Activated CD4-positive, CD25-positive, alpha-beta regulatory T cell treated with anti-CD3 and anti-CD28 coated beads, Interleukin-2, amount 50 U/mL, for 72 hours (primary cell): Measurements from ENCODE around the gene MAGEB17.
"Not testable (repeated sequence)": the region's sequence is repeated elsewhere in the genome, so short reads cannot be mapped to it uniquely, and the experiment has no call there.

ENCODE experiments used
- DNase-seq: peaks from one replicate; pipeline ENCODE4 v3.0.0; 2021

Gene MAGEB17

DNA sequence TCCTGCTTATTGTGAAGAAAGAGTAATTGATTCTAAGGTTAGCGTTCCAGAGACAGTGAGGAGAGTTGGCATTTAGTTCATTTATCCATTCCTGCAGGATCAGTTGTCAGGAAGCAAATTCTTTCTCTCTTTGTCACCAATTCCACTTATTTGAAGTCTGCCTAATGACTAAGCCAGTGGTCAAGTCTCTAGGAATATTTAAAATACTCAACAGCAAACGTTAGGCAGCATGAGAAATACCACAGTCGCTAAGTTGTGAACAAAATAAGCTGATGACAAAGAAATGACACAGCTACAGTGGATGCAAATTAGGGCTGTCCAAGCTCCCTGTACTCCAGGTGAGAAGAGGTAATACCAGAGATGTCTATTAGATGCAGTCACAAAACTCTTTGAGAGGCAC lies 6.6 kb upstream of the MAGEB17 start:
- DNase-seq = no peak

DNA sequence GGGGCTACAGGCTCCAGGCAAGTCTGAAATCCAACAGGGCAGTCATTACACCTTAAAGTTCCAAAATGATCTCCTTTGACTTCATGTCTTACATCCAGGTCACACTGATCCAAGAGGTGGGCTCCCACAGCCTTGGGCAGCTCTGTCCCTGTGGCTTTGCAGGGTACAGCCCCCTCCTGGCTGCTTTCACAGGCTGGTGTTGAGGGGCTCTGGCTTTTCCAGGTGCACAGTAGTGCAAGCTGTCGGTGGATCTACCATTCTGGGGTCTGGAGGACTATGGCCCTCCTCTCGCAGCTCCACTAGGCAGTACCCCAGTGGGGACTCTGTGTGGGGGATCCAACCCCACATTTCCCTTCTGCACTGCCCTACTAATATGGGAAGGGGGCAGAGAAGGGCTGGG lies 6.1 kb upstream of the MAGEB17 start:
- not testable (repeated sequence) for DNase-seq

DNA sequence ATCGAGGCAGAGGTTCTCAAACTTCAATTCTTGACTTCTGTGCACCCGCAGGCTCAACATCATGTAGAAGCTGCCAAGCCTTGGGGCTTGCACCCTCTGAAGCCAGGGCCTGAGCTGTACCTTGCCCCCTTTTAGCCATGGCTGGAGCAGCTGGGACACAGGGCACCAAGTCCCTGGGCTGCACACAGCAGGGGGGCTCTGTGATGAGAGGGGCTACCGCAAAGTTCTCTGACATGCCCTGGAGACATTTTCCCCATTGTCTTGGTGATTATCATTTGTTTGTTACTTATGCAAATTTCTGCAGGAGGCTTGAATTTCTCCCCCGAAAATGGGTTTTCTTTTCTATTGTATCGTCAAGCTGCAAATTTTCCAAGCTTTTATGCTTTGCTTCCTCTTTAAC lies 4.9 kb upstream of the MAGEB17 start:
- DNase-seq = no peak

DNA sequence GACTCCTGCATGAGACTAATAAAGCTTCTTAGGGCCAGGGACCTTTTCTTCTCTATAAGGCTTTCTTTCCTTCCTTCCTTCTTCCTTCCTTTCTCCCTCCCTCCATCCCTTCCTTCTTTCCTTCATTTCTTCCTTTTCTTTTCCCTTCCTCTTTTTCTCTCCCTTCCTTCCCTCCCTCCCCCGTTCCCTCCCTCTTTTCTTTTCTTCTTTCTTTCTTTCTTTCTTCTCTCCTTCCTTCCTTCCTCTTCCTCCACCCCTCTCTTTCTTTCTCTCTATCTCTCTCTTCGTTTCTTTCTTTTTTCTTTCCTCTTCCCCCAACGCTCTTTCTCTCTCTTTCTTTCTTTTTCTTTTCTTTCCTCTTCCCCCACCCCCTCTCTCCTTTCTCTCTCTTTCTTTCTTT lies 2.5 kb upstream of the MAGEB17 start:
- no peak for DNase-seq

DNA sequence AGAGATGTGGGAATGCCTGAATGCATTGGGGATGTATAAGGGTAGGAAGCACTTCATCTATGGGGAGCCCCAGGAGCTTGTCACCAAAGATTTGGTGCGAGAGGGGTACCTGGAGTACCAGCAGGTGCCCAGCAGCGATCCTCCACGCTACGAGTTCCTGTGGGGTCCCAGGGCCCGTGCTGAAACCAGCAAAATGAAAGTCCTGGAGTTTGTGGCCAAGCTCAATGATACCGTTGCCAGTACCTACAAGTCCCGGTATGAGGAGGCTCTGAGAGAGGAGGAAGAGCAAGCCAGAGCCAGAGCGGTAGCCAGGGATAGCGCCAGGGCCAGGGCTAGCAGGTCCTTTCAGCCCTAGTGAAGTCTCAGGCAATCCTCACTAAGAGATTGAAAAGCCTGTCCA lies 3.8 kb downstream of the MAGEB17 start:
- no peak for DNase-seq

DNA sequence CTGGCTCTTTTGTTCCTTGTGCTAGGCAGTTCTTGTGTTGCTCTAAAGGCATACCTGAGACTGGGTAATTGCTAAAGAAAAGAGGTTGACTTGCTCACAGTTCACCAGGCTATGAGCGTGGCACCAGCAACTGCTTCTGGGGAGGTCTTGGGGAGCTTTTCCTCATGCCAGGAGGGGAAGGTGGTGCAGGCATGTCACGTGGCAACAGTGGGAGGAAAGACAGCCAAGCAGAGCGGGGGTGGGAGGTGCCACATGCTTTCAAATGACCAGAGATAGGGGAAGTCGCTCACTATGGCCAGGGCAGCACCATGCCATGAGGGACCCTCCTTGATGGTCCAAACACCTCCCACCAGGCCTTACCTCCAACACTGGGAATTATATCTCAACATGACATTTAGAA lies 4.7 kb downstream of the MAGEB17 start:
- DNase-seq = no peak

DNA sequence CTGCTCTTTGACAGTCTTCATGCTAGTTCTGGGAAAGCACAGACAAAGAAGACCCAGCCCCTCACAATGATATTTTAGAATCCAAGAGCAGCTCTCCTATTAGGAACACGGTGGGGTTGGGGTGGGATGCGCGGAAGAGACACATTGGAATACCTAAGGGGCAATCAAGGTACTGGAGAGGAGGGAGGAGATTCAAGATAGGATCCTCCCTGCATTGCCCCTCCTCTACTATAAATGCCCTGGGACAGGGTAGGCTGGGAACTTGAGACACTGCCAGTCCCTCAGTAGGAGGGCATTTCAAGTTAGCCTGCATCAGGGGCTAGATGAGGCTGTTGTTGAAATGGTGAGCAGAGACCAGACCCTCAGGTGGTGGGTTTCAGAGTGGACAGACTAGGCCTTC lies 5.1 kb downstream of the MAGEB17 start:
- no peak for DNase-seq

DNA sequence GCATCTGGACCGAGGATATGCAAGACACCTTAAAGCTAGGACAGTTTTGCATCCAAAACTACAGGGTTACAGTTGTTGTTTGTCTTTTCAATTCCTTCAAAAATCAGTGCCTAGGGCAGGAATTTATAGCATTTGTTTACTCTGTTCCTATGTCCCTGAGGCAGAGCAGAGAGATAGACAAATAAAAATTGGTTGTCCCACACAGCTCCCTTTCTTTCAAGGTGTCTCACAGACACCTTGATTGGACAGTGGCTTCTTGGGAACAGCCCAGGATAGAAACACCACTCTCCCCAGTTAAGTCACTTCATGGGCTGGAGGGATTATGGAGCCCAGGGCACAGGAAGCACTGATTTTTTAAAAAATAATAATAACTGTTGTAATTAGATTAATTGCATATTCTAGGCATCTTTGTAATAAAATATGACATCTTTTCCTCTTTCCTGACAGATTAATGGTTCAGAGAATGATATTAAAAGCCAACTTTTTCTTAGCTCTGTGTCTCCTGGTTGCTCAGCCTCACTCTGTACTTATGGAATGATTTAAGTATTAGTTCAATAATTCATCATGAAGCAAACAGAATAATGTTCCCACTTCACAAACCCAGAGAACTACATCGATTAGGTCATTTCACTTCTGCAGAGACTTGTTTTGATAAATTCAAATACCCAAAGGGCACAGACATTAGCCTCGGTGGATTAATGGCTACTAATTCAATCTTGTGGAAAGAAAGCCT lies 8.2 kb downstream of the MAGEB17 start:
- DNase-seq = no peak

DNA sequence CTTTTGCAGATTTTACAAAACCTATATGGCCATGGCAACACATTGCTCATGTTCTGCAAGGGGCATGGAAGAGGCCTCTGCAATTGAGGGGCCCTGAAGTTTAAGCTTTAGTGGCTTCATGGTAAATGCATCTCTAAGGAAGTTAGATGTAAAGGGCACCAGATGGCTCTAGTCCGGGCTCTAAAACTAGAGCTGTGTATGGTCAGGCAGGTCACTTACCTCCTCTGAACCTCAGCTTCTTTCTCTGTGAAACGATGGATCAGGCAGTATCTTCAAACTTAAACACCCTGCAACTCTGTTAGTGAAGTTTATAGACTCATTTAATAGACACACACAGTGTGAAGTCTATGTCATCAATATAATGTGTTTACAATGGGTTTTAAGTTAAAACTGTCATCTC lies 10.0 kb downstream of the MAGEB17 start:
- DNase-seq = no peak

DNA sequence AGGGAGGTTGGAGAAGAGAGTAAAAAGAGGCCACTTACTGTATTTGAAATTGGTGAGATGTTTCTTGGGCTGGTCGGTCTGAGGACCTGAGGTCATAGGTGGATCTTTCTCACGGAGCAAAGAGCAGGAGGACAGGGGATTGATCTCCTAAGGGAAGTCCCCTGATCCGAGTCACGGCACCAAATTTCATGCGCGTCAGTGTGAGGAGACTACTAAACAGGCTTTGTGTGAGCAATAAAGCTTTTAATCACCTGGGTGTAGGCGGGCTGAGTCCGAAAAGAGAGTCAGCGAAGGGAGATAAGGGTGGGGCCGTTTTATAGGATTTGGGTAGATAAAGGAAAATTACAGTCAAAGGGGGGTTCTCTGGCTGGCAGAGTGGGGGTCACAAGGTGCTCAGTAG lies 16.6 kb downstream of the MAGEB17 start:
- not testable (repeated sequence) for DNase-seq

DNA sequence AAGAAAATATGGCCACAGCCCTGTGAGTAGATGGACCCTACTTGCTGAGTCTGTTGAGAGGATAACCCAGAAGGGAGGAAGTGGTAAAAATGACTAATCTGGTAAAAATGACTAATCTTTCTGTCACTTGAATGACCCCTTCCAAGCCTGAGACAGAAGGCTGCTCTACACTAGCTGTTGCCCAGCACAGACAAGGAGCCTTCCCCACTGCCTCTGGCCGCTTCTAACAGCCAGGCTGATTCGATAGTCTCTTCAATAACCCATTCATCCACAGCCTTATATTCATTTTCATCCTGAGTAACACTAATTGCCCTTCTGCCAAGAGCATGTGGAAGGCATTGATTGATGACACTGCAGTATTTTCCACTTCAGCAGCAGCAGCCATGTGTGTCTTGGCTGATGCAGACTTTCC lies 18.4 kb downstream of the MAGEB17 start:
- no peak for DNase-seq

DNA sequence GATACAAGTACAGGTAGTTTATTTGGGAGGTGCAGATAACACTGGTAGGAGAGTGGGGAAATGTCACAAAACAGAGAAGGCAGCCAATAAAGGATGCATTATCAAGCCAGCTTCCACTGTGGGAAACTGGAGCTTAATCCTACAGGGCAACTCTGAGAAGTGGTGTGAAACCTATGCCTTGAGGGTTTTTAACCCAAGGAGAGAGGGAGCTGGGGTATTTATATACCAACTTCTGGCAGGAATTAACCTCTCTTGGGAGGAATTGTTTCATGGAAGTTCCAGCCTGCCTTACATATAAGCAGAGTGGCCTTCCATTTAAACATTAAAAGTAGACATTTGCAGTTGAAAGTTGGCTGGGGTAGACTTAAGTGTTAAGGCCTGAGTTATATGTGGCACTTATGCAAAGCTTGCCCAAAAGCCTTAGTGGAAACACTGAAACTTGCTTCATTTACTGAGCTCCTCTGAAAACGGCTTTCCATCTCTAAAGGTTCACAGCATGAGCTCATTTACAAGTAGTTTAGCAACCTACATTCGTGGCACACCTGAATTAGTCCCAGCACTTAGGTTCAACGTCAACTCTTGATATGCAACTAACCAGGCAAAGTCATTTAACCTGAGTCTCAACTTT lies 19.2 kb downstream of the MAGEB17 start:
- DNase-seq = no peak

DNA sequence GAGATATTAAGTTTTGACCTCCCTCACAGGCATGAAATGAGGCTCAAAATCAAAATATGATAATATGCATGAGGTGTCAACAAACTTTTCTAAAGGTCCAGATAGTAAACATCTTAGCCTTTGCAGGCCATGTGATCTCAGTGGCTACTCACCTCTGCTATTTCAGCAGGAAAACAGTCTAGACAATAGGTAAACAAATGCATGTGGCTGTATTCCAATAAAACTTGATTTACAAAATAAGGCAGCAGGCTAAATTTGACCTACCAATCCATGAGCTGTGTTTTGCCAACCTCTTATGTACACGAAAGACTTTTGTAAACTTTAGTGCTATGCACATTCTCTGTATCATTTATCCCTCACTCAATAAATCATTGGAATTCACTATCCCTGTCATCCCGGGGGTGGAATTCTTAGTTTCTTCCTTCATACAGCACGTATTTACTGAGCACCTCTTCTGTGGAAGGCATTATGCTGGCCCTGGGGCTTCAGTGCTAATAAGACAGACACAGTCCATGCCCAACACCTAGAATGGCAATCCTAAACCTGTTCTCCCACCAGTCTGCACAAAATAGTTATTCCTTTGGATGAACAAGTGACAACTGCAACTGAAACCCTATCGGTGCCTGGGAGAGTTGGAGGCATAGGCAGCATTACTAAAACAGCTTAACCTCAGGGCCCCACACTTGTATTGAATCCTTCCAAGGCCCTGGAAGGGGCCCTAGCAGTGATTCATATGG lies 19.9 kb downstream of the MAGEB17 start:
- no peak for DNase-seq

DNA sequence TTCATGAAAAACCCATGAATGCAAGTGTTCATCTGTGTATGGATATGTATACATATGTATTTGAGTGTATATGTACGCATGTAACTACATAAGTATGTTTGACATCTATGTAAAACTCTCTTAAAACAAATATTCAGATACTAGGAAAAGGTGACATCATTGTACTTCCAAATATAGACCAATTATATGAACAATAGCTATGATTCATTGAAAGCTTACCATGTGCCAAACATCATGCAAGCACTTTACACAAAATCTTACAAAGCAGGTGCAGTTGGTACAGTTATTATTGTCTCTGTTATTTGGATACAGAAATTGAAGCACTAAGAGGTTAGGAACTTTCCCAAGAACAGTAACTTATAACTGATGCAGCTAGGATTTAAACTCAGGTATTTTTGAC lies 21.4 kb downstream of the MAGEB17 start:
- no peak for DNase-seq

DNA sequence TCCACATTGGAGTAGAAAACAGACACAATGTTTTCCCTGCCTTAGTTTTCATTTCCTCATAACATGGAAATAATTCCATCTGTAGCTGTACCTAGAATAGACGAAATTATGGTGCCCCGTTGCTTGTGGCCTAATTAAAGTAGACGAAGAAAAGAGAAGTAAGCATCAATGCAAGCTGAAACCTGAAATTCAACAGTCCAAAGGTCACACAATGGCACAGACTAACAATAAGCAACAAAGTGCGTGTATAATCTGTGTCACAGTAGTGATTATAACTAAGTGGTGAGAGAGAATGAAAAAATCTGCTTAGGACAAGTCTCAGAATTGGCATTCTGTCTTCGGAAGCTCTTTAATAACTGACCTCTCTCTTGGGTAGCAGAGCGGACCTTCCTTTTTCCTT lies 24.3 kb downstream of the MAGEB17 start:
- no peak for DNase-seq

DNA sequence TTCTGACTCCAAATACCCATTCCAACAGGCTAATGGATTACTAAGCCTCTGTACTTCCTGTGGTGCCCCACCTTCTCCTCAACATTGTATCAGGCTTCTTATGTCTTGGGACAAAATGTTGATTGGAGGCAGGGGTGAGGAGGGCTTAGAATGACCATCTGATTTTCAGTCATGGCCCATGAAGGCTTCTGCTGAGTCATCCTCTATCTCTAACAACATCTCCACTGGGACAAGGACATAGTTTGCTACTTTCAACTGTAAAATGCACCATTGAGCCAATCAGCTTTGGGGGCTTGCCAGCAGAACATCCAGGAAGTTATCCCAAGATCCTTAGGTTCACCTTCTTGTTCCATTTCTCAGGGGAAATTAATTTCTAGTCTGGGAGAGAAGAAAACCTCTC lies 29.5 kb downstream of the MAGEB17 start:
- no peak for DNase-seq

DNA sequence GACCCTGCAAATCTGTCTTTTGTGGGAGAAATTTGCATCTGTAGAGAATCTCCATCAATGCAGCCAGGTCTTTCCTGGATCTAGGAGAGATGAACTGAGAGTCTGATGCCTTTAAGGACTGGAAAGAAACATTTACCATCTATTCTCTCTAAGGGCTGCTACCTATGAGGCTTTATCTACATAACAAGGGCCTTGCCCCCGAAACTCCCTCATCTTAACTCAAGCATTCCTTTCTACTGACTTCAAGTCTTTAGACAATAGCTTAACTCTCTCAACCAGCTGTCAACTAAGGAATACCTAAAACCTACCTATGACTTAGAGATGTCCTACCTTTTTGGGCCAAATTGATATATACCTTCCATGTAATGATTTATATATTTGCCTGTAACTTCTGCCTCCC lies 32.1 kb downstream of the MAGEB17 start:
- no peak for DNase-seq

DNA sequence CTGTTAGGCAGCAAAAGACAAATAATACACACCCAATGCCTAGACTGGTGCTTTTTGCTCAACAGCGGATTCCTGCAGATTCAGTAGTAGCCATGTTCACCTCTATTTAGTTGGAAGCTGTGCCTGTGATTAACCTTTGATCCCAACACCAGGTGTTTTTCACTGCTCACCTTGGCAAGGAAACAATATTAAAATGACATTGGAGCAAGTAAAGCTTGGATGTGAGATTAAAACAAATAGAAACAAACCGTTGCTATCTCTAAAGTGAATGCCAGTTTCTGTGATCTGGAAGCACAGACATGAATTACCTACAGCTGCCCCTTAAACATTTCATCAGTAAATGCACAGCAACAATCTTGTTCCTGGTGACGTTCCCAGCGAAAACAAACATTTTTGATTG lies 35.7 kb downstream of the MAGEB17 start:
- DNase-seq = no peak

DNA sequence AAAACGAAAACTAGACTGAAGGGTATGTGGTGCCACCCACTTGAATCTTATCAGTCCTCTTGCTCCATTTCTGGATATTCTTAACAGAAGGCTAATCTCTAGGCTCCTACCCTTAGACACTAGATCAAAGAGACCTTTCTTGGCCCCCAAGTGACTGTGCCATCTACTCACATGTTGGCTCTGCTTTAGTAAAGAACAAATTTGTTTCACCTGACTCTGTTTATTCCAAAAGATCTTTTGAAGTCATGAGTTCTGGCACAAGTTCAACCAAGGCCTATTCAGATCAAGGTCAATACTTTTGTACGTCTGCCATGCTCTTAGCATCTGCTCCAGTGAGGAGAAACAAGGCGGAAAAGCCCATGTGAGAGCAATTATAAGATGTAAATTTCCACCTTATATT lies 37.3 kb downstream of the MAGEB17 start:
- DNase-seq = no peak

DNA sequence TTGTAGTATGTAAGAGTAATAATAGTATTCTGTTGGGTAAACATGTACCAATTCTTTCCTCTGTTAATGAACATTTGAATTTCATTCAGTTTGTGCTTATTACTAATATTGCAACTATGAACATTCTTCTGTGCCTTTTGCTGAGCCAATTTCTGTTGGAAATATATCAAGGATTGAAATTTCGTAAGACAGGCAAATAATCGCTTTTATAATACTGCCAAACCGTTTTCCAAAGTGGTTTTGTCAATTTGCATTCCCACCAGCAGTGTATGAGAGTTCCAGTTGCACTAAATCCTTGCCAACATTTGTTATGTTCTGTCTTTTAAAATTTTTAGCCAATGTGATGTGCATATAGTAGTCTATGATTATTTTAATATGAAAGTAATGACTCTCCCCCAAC lies 38.6 kb downstream of the MAGEB17 start:
- no peak for DNase-seq

DNA sequence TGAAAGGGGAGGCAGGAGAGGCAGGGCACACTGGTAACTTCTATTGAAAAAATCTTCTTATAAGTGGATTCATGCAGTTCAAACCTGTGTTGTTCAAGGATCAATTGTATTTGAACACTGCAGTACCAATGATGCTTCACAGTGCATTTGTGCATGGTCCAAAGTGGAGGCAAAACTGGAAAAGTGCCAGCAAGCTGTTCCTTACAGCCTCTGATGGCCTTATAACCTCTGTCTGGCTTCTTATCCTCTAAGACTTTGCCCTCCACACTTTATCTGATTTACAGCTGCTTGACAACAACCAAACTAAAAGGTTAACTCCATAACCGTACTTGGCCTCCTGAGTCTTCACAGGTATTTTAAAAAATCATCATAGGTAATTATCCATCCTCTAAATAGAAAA lies 40.4 kb downstream of the MAGEB17 start:
- DNase-seq = no peak

DNA sequence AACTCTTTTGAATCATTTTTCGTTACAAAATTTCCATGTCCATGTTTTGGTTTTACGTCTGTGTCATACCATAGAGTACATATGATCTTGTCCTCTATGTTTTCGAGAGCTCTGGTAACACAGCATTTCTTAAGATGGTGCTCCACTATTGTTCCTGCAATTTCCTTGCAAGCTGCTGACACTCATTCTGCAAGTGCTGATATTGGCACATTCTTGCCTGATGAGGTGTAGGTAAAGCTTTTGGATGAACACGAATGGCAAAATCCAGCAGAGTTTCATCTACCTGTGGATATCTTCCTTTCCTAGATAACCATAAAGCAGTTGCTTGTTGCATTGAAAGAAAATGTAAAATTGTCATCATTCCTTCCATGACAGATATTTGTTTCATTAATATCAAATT lies 41.3 kb downstream of the MAGEB17 start:
- no peak for DNase-seq

DNA sequence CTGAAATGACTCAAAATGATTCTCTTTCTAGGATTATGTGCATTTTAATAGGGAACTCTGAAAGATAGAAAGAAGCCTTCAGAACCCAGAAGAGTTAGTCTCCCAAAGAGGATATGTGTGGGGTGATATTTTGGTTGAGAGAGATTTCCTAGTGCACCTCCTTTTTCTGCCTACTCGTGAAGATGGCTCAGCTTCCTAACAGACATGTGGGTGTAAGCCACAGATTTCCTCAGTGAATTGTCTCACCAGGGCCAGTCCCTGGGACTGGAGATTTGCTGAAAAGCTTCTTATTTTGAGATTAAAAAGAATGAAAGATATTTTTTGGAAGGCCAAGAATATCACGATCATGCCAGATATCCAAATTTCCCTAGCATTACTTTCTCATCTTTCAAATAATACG lies 42.8 kb downstream of the MAGEB17 start:
- no peak for DNase-seq

DNA sequence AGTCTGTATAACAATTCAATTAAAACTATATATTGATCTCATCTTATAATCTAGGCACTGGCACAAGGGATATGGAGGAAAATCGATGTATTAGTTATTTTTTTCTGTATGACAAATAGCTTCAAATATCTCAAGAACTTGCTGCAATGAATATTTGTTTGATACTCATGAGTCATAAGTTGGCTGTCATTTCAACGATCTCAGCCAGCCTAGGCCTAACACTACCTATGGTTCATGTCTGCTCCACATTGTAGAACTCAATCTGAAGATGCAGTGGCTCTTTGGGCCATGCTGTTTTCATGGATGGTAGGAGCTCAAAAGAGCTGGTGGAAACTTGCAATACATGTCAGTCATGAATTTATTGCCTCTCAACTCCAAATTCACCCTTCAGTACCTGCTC lies 44.7 kb downstream of the MAGEB17 start:
- DNase-seq = no peak
